ENCODE results near the gene TUBB4A.

DNA sequence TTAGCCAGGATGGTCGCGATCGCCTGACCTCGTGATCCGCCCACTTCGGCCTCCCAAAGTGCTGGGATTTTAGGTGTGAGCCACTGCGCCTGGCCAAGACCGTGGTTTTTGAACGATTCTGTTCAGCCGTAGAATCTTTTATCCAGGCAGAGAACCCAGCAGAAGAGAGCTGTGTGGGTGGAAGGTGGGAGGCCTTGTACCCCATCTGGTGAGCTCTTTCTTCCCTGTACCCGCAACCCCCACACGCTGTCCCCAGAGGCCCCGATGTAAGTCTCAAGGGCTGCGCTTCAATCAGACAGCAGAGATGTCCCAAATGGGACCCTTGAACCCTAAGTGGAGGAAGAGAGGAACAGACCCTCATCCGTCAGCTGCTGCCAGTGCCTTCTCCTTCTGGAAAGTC lies 46.2 kb downstream of the TUBB4A start:
- TF ChIP-seq POLR2A (IDR thresholded peaks at IDR 0.05) = no peak
- TF ChIP-seq EP300 (IDR thresholded peaks at IDR 0.05) = no peak
